GM18502 (cell line): ENCODE data around the gene LRRC61.
A peak's percentile ranks its signal among the peaks of the same experiment; 100 is the strongest.
"Not testable (repeated sequence)": the region's sequence is repeated elsewhere in the genome, so short reads cannot be mapped to it uniquely, and the experiment has no call there.

Source experiments
- ATAC-seq: cut with Tn5 transposase; IDR thresholded peaks from one replicate; pipeline ENCODE4 v1.9.1; 2021; ENCODE audit warnings: mild to moderate bottlenecking; ENCODE audit not compliant: unreplicated experiment, poor library complexity

LRRC61 gene

GRCh38 chr7:150306377-150306776 is 16.8 kb upstream of the LRRC61 start:
- ATAC-seq = not testable (repeated sequence)

DNA sequence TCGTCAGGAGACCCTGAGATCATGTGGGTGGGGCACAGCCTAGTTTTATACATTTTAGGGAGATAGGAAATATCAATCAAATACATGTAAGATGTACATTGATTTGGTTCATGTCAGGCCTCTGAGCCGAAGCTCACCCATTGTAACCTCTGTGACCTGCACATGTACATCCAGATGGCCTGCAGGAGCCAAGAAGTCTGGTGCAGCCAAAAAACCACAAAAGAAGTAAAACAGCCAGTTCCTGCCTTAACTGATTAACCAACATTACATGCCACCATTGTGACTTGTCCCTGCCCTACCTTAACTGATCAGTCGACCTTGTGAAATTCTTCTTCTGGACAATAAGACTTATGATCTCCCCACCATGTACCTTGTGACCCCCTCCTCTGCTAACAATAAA is 16.0 kb upstream of the LRRC61 start:
- no peak for ATAC-seq

GRCh38 chr7:150307904-150308303 is 15.3 kb upstream of the LRRC61 start:
- no peak for ATAC-seq

DNA sequence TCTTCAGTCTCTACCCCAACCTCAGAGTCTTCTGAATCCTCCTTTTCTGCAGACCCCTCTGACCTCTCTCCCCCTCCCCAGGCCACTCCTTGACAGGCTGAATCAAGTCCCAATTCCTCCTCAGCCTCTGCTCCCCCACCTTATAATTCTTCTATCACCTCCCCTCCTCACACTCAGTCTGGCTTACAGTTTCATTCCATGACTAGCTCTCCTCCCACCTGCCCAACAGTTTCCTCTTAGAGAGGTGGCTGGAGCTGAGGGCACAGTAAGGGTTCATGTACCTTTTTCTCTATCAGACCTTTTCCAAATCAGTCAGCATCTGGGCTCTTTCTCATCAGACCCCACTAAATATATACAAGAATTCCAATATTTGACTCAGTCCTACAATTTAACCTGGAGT is 14.6 kb upstream of the LRRC61 start:
- ATAC-seq = no peak

DNA sequence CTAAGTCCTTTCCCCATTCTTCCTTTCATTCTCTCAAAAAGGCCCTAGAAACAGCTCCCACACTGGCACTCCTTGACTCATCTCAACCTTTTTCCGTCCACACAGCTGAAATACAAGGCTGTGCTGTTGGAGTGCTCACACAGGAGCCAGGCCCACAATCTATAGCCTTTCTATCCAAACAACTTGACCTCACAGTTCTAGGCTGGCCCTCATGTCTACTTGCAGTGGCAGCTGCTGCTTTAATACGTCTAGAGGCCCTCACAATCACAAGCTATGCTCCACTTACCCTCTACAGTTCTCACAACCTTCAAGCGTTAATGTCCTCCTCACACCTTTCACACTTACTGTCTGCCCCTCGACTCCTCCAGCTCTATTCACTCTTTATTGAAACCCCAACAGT is 12.0 kb upstream of the LRRC61 start:
- ATAC-seq = no peak

DNA sequence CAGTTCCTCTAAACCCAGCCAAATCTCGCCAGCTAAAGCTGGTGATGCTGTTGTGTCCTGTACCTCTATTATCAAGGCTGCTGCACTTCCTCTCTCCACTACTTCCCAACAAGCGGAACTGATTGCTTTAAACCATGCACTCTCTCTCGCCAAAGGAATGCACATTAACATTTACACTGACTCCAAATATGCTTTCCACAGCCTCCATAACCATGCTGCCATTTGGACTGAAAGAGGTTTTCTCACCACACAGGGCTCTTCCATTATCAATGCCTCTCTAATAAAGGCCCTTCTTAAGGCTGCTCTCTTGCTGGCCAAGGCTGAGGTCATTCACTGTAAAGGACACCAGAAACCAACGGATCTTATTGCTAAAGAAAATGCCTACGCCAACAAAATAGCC is 11.4 kb upstream of the LRRC61 start:
- ATAC-seq = no peak

GRCh38 chr7:150312649-150313366 is 10.3 kb upstream of the LRRC61 start:
- not testable (repeated sequence) for ATAC-seq

GRCh38 chr7:150313367-150313809 is 9.8 kb upstream of the LRRC61 start:
- no peak for ATAC-seq

GRCh38 chr7:150313870-150314269 is 9.3 kb upstream of the LRRC61 start:
- no peak for ATAC-seq

DNA sequence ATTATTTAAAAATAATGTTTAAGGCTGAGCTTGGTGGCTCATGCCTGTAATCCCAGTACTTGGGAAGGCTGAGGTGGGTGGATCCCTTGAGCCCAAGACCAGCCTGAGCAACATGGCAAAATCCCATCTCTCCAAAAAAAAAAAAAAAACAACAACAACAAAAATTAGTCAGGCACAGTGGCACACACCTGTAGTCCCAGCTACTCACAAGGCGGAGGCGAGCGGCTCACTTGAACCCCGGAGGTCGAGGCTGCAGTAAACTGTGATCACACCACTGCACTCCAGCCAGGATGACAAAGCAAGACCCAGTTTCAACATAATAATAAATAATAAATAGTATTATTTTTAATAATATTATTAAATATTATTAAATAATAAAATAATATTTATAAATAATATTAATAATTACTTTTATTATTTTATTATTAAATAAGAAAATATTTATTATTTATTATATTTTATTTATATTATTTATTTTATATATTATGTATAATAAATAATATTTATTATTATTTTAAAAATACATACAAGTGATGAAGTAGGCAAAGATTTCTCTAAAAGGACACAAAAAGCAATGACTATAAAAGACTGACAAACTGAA is 8.4 kb upstream of the LRRC61 start:
- no peak for ATAC-seq

- ATAC-seq = not testable (repeated sequence)
Observed at GRCh38 chr7:150316987-150317386, 6.2 kb upstream of the LRRC61 start.

GRCh38 chr7:150317748-150318444 is 5.3 kb upstream of the LRRC61 start:
- ATAC-seq = no peak

DNA sequence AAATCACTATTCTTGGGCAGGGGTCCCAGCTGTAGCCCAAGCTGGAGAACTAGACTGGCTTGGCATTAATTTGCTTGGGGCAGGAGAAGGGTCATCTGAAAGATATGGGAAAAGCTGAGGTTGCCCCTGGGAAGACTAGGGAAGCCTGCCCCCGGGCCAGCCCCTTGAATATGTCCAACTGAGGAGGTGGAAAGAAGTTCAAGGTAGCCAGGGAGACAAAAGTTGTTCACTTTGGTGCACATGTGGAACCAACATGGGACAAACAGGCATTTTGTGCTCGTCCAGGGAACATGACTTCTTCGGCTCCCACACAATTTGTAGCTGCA is 1.4 kb upstream of the LRRC61 start:
- ATAC-seq = no peak

GRCh38 chr7:150322114-150322832 is 882 bp upstream of the LRRC61 start:
- ATAC-seq = no peak

DNA sequence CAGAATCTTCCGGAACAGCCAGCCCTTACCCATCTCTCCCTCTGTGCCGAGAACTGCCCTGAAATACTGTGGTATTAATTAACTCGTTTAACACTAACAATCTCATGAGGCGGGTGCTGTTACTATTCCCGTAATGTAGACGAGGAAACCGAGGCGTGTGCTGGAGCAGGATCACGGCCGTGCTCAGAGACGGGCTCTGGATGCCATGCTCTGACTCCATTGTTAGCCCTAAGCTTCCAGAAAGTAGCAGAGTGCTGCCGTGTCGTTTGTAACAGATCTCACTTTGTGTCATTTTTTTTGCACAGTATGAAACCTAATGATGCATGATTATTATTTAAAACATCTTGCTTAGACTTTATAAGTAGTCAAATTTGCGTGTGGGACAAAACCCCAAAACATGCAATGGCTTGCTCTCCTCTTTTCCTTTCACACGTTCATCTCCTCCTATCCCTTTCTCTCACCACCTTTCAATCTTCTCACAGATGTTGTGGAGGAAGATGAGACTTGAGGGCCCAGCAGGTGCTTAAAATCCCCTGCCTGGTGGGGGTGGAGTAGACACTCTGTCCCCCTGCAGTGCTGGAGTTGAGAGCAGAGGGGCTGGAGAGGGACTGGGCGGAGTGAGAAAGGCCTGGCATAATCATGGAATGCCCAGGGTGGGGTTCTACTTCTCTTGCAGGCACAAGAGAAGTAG is 672 bp downstream of the LRRC61 start:
- ATAC-seq = peak; percentile 17

DNA sequence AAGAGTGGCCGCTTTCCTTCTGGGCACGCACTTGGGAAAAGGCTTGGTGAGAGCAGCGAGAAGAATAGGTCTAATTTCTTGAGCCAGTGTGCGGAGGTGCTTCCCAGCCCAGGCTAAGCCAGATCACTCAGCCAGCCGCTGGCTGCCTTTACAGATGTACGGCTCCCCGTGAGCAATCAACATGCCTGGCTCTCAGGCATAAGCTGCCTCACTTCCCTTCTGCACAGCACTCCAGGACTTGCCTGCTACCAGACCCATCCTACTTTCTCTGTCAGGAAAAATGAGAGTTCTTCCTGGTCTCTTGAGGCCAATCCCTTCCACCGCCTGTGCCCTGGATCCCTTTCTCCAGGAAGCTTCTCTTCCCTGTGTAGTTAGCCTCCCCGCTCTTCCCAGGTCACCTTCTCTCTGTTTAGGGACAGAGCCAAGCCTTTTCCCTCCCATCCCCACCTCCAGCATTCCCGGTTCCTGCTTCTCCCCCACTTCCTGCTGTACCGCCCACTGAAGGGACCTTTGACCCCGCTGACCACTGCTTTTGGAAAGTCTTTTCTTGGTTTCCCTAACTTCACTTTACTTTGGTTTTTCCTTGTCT is 1.3 kb downstream of the LRRC61 start:
- no peak for ATAC-seq

DNA sequence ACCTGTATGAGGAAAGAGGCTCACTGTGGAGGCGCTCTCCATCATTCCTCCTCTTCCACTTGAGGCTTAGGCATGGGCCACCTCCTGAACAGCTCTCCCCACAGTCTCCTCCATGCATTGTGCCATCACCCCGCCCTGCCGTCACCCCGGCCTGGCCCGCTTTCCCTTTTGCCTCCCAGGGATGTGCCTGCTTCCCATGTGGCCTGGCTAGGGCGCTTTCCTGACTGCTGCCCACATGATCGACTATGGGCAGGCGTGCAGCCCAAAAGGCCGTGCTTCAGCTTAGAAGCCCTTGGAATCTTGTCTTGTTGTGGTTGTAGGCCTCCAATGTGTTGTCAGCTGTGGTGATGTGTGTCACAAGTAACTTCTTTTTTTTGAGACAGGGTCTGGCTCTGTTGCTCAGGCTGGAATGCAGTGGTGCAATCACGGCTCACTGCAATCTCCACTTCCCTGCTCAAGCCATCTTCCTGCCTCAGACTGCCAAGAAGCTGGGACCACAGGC is 2.0 kb downstream of the LRRC61 start:
- no peak for ATAC-seq

- no peak for ATAC-seq
Observed at GRCh38 chr7:150325901-150326300, 2.7 kb downstream of the LRRC61 start.

- ATAC-seq = no peak
Observed at GRCh38 chr7:150326657-150327268, 3.6 kb downstream of the LRRC61 start.
